ENCODE results near the gene IFT27. TPM values are rescaled to one million over a fixed set of nuclear protein-coding genes. Genes with fewer than 3 reads are reported as not detected.

Gene IFT27
- polyA plus RNA-seq, 3 donors = 11.1 to 15.9 (median 15.6) TPM

DNA sequence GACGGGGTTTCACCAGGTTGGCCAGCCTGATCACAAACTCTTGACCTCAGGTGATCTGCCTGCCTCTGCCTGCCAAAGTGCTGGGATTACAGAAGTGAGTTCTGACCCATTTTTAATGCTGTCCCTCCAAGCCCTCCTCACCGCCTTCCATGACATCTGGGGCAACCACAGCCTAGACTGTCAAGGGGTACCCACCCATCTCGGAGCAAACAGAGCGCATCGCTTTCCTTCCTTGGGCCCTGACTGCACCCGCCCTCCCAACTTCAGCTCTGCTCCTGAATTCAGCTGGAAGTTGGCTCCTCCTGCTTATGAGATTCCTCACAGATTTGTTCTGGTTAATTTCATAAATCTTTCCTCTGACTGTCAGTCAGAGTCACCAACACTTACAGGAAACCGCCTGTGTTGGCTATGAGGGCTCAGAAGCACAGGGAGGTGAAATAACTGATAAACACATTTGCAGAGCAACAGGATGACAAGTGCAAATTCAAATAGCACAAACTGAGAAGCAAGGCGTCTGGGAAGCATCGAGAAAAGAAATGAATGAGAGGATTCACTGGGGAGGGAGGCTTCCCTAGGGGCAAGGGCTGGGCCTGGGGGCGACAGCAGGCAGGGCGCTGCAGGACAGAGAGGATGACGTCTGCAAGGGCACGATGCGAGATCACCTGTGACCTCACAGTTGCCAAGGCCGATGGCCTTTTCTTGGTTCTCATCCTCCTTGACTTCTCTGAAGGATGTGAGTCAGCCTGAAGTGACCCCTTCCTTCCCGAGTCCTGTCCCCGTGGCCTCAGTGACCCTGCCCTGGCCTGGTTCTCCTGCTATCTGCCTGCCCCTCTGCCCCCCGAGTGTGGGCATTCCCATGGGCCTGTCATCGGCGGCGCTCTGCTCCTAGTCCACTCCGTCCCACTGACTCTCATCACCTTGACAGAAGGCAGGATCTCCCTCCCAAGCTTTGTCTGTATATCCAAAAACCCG is 6.1 kb downstream of the IFT27 start:
- H3K27ac ChIP-seq (ENCODE audit: low read depth, low read length) = no peak overlapping the region
- WGBS, 3 donors = 59 to 81% (median 62%) methylated on average over 22 to 23 of the region's 23 CpGs

- WGBS, 3 donors = 89 to 96% (median 94%) methylated on average over 13 of the region's 13 CpGs
- no peak overlapping the region for H3K27ac ChIP-seq (ENCODE audit: low read depth, low read length)
These were observed 7.3 kb downstream of the IFT27 start for GRCh38 chr22:36768616-36769015.

GRCh38 chr22:36768141-36768540 is 7.8 kb downstream of the IFT27 start:
- no peak overlapping the region for H3K27ac ChIP-seq (ENCODE audit: low read depth, low read length)
- 91 to 97% (median 96%) methylated on average over 5 of the region's 5 CpGs for WGBS, 3 donors

- H3K27ac ChIP-seq (ENCODE audit: low read depth, low read length) = no peak overlapping the region
- 88 to 94% (median 89%) methylated on average over 10 of the region's 10 CpGs for WGBS, 3 donors
These were observed 8.7 kb downstream of the IFT27 start for GRCh38 chr22:36767035-36767775.

GRCh38 chr22:36765943-36766450 is 9.9 kb downstream of the IFT27 start:
- WGBS, 3 donors = 85 to 86% (median 86%) methylated on average over 11 of the region's 11 CpGs
- no peak overlapping the region for H3K27ac ChIP-seq (ENCODE audit: low read depth, low read length)

DNA sequence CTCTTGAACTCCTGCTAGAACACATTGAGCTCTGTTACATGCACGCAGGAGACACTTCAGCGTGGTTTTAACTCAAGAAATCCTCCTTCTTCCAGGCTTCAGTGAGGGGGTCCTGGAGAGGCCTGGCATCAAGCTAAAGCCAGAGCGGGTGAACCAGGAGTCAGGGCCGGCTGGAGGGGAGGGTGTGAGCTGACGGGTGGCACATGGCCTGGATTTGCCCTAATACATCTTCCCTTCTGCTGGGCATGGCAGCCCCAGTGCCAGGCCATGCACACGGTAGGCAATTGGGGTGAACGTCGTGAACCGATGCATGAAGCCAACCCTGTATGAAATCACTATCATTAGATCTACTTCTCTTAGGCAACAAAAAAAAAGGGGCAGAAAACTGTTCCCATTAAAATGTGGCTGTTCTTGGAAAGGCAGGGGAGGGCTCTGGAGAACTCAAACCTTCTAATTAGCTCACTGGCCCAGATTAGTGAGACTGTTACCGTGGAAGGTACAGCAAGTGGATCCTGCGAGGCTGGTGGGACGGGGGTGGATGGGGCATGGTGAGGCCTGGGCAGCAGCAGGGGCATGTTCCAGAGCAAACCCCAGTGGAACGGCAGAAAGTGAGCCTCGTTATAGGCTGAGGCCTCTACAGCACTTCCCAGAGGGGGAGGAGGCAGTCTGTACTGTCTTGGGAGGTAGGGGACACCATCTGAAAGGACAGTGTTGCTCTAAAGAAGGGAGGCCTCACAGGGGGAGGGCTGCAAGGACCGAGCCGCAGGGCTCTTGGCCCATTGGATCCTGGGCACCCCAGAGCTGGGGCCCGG is 10.6 kb downstream of the IFT27 start:
- 91 to 94% (median 92%) methylated on average over 17 of the region's 17 CpGs for WGBS, 3 donors
- no peak overlapping the region for H3K27ac ChIP-seq (ENCODE audit: low read depth, low read length)

DNA sequence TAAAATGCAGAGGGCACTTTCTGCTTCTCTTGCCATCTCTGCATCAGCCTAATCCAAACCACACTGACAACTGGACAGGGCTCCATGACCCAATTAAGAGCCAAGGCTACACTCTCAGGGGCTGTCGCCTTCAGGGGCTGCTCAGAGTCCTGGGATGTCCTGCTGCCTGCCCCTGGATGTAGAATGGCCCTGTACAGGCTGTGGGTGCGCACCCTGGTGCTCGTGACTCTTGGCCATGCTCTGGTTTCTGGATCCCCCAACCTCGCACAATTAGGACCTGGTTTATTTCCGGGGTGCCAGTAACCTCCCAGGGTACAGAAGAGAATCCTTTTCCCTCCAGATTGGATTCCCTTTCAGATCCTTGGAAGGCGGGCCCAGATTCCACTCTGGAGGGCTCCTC is 11.3 kb downstream of the IFT27 start:
- WGBS, 3 donors = 92 to 97% (median 93%) methylated on average over 6 of the region's 6 CpGs
- no peak overlapping the region for H3K27ac ChIP-seq (ENCODE audit: low read depth, low read length)

DNA sequence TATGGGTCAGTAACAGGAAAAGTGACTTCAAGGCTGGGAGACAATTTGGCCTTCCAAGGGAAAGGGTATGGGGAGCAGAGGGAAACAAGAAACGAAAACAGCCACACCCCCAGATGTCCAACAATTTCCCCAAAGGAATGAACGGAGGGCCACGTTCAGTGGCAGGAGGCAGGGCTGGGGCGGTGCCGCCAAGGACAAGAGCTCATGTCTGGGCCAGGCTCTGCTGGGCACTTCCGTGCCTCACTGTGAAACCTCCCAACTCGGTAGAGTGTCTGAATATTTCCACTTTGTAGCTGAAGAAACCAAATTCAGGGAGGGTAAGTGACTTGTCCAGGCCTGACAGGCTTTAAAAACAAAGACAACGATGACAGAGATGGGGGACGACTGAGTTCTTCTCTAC is 11.9 kb downstream of the IFT27 start:
- WGBS, 3 donors = 82 to 89% (median 89%) methylated on average over 9 of the region's 9 CpGs
- no peak overlapping the region for H3K27ac ChIP-seq (ENCODE audit: low read depth, low read length)

DNA sequence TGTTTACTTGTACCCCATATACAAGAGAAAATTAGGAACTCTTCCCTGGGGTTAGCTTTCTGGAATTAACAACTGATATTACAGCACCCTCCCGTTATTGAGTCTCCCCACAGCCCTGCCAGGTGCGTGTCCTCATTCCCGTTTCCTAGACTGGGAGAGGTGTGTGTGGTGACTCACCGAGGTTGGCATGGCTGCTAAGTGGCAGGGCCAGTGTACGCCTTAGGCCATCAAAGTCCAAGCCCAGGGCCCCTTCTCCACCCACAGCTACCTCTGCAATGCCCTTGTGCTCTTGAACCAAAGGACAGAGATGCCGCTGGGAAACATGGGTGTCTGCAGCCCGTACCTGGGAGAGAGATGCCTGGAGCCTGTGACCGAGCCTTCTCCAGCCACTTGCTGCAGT is 12.3 kb downstream of the IFT27 start:
- no peak overlapping the region for H3K27ac ChIP-seq (ENCODE audit: low read depth, low read length)
- 91 to 94% (median 93%) methylated on average over 8 of the region's 8 CpGs for WGBS, 3 donors

DNA sequence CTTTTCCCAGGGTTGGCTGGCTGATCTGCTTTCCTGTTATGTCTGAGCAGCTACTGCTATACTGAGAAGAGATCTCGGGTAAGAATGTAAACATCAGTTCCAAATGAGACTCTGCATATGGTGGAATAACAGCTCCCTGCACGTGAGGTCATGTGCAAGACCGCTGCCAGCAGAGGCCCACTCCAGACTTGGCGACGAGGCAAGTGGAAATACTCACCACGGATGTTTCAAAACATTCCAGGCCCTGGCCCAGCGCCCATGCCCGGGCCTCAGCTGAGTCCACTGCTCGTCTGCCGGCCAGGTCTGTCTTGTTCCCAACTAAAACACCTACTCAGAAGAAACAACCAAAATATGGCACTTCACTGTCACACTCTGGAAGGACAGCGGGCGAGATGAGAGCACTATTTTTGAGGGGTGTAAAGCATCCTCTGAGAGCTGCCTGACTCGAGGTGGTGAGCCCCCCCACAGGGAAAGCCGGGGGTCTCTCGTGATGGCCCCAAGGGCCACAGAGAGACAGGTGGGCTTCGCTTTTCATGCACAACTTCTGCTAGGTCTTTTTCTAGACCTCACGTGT is 13.1 kb downstream of the IFT27 start:
- H3K27ac ChIP-seq (ENCODE audit: low read depth, low read length) = no peak overlapping the region
- WGBS, 3 donors = 63 to 79% (median 69%) methylated on average over 17 of the region's 17 CpGs

- 56 to 94% (median 92%) methylated on average over 10 of the region's 10 CpGs for WGBS, 3 donors
- H3K27ac ChIP-seq (ENCODE audit: low read depth, low read length) = no peak overlapping the region
These were observed 14.2 kb downstream of the IFT27 start for GRCh38 chr22:36761553-36762240.

- 75 to 87% (median 77%) methylated on average over 11 of the region's 11 CpGs for WGBS, 3 donors
- no peak overlapping the region for H3K27ac ChIP-seq (ENCODE audit: low read depth, low read length)
These were observed 15.1 kb downstream of the IFT27 start for GRCh38 chr22:36760786-36761185.

- WGBS, 3 donors = 81 to 88% (median 86%) methylated on average over 19 of the region's 19 CpGs
- no peak overlapping the region for H3K27ac ChIP-seq (ENCODE audit: low read depth, low read length)
These were observed 16.3 kb downstream of the IFT27 start for GRCh38 chr22:36759481-36760159.

- H3K27ac ChIP-seq (ENCODE audit: low read depth, low read length) = no peak overlapping the region
- WGBS, 3 donors = 85 to 93% (median 90%) methylated on average over 15 of the region's 15 CpGs
These were observed 17.1 kb downstream of the IFT27 start for GRCh38 chr22:36758792-36759271.

- WGBS, 3 donors = 65 to 68% (median 67%) methylated on average over 19 of the region's 19 CpGs
- H3K27ac ChIP-seq (ENCODE audit: low read depth, low read length) = no peak overlapping the region
These were observed 18.2 kb downstream of the IFT27 start for GRCh38 chr22:36757668-36758211.

DNA sequence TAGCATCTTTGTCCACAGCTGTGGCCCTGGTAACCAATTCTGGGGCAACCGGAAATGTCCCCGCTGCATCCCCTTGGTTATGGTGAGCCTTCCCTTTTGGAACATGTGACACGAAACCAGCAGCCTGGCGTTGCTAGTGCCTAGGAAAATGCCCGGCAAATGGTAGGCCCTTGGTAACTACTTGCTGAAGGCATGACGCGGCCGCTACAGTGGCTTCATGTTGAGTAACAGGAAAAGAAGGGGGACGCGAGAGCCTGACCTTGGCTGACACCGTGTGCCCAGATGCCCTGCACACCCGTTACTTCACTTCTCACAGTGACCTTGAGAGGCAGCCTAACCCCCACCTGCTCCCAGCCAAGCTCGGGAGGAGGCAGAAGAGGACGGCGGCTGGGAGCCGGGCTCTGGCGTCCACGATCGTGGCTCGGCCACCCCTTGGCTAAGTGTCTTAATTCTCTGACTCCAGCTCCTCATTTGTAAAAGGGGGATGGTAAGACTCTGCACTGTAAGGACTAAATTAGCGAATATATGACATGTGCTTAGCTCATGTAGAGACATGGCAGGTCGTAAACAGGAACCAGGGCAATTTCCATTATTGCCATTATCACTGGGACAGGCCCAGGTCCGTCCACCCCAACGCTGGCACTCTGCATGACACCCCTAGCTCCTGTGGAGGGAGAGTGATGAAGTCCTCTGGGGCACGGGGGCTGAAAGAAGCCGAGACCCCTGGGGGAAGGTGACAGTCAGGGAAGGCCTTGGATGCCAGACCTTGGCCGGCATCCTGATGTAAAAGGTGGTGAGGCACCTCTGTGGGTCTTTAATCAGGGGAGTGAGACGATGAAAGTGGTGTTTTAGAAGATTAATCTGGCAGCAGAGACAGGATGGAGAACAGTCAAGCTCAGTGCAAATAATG is 18.9 kb downstream of the IFT27 start:
- no peak overlapping the region for H3K27ac ChIP-seq (ENCODE audit: low read depth, low read length)
- WGBS, 3 donors = 47 to 52% (median 50%) methylated on average over 28 of the region's 28 CpGs

All from adipose tissue (tissue), 3 donors.